ENCODE data around the gene EFCAB9.

- TF ChIP-seq ZSCAN20 (CRISPR knock-in tag; IDR thresholded peaks at IDR 0.05) (no peak), RCOR1 (IDR thresholded peaks at IDR 0.05; ENCODE audit: low read depth, low read length) (no peak), JUNB (IDR thresholded peaks at IDR 0.05) (no peak), KDM5A (IDR thresholded peaks at IDR 0.05) (no peak)
- TF ChIP-seq, protein P1, sequence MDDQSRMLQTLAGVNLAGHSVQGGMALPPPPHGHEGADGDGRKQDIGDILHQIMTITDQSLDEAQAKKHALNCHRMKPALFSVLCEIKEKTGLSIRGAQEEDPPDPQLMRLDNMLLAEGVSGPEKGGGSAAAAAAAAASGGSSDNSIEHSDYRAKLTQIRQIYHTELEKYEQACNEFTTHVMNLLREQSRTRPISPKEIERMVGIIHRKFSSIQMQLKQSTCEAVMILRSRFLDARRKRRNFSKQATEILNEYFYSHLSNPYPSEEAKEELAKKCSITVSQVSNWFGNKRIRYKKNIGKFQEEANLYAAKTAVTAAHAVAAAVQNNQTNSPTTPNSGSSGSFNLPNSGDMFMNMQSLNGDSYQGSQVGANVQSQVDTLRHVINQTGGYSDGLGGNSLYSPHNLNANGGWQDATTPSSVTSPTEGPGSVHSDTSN (IDR thresholded peaks at IDR 0.05) = no peak
Measured at GRCh38 chr5:172150514-172151425, 43.2 kb upstream of the EFCAB9 start.
